GM19463 (cell line): ENCODE data around the gene KIAA1958.

ENCODE experiments used
- ATAC-seq: cut with Tn5 transposase; IDR thresholded peaks from one replicate; pipeline ENCODE4 v1.9.1; 2021; ENCODE audit warnings: mild to moderate bottlenecking, moderate library complexity; ENCODE audit not compliant: unreplicated experiment

Gene KIAA1958

GRCh38 chr9:112529316-112529715 is 42.7 kb downstream of the KIAA1958 start:
- no peak for ATAC-seq

DNA sequence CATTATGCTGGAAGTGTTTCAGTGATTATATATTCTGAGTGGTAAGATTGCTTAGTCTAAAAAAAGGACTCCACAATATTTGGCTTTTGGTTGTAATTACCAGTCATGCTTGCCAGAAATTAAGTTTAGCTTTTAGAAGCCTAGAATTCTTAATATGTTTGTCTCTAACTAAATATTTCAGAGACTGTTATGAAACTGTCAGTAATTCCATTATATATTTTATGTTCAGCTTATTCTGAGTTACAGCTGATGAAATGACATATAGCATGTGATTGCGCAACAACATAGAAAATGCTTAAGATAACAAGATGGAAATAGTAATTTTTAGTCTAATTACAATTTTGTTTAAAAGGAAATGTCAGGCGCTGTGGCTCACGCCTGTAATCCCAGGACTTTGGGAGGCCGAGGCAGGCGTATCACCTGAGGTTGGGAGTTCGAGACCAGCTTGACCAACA is 44.2 kb downstream of the KIAA1958 start:
- ATAC-seq = no peak

DNA sequence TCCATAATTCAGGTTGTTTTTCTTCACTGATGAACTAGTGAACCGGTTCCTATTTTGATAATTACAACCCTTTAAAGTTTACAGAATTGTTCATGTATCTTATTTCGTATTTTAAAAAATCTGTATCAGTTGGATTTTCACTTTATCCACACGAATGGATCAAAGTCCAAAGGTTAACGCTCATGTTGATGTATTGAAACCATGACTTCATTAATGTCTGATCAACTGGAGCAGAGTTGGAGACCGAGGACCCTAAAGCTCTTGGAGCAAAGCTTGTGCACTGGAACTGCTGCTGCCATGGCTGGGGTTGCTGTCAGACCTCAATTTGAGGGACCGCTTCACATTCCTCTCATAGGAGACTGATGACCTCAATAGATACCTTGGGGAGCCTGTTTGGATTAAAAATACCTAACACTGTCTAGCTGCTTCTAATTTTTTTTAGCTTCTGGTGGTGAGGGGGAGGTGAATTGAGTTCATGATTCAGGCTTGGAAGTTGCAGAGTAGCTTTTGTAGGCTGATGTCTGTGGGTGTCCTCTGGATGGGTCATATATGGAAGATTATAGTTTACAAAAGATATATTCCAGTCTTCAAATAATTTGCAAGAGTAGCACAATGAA is 45.1 kb downstream of the KIAA1958 start:
- no peak for ATAC-seq

DNA sequence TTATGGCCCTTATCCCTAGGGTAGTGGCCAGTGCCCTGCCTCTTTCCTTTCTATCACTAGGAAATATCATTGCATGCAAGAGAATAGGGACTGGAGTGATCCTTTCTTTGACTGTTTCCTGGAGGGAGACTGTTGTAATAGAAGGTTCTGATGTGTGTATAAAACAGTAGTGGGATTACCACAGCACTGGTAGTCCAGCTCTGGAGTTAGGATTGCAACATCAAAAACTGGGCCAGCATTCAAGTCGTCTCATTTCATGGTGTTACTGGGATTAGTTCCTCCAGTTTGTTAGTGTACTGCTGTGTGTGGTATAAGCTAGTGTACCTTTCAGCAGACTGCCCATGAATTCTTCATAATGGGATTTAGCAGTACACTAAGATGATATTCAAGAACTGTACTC is 45.8 kb downstream of the KIAA1958 start:
- no peak for ATAC-seq

- no peak for ATAC-seq
Observed at GRCh38 chr9:112533660-112534059, 47.0 kb downstream of the KIAA1958 start.

- ATAC-seq = no peak
Observed at GRCh38 chr9:112535301-112535700, 48.7 kb downstream of the KIAA1958 start.

GRCh38 chr9:112535811-112536210 is 49.2 kb downstream of the KIAA1958 start:
- no peak for ATAC-seq

DNA sequence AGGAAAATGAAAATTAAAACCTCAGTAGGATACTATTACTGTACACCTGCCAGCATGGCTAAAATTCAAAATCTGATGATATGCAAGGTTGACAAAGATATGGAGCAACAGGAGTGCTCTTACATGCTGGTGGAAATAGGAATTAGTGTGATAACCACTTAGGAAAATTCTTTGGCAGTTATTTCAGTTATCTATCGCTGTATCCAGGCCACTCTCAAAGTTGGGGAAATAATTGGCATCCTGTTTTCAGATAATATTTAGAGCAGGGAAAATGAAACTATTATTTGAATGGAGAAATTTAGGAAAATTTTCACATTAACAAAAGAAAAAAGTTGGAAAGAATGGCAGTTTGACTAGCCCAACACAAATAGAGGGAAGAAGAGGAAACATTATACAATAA is 50.9 kb downstream of the KIAA1958 start:
- ATAC-seq = no peak

DNA sequence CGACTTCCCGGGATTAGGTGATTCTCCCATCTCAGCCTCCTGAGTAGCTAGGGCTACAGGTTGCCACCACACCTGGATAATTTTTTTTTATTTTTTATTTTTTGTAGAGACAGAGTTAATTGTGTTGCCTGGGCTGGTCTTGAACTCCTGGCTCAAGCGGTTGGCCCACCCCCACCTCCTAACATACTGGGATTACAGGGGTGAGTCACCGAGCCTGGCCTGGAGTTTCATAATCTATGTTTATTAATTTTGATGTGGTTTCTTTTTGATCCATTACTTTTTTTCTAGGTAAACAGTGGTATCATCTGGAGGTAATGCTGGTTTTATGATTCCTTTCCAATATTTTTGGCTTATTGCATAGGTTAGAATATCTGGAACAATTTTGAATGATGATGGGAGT is 54.2 kb downstream of the KIAA1958 start:
- no peak for ATAC-seq

GRCh38 chr9:112541685-112542084 is 55.1 kb downstream of the KIAA1958 start:
- ATAC-seq = no peak

GRCh38 chr9:112542593-112543292 is 56.1 kb downstream of the KIAA1958 start:
- no peak for ATAC-seq

DNA sequence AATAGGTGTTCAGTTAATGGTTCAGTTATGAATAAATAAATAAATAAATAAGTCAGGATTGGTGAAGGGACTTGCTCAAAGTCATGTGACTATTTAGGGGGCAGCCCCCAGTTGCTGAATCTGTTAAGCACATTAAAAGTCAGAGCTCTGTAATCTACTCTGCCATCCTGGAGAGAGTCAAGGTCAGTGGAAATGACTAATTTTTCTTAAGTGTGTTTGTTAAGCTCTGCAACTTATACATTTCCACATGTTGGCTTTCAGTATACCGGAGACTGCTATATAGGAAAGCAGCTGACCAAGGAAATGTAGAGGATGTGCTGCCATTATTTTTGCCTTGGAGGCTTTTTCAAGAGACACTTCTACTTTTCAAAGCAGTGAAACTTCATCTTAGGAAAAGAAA is 57.9 kb downstream of the KIAA1958 start:
- no peak for ATAC-seq

DNA sequence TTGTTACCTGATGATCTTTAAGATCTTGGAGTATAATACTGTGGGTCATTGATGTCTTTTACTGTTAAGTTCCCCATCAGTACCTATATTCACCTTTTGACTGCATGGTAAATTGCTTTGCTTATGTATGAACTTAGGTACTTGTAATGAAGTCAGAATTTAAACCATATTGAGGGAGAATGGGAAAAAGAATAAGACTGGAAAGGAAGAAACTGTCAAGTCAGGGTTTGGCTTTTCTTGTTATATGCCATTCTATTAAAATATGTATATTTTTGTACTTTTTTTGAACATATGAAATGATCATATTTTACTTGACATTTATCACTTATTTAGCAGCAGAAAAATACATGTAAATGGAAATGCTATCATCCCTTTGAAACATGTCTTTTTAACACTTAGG is 58.6 kb downstream of the KIAA1958 start:
- ATAC-seq = no peak

DNA sequence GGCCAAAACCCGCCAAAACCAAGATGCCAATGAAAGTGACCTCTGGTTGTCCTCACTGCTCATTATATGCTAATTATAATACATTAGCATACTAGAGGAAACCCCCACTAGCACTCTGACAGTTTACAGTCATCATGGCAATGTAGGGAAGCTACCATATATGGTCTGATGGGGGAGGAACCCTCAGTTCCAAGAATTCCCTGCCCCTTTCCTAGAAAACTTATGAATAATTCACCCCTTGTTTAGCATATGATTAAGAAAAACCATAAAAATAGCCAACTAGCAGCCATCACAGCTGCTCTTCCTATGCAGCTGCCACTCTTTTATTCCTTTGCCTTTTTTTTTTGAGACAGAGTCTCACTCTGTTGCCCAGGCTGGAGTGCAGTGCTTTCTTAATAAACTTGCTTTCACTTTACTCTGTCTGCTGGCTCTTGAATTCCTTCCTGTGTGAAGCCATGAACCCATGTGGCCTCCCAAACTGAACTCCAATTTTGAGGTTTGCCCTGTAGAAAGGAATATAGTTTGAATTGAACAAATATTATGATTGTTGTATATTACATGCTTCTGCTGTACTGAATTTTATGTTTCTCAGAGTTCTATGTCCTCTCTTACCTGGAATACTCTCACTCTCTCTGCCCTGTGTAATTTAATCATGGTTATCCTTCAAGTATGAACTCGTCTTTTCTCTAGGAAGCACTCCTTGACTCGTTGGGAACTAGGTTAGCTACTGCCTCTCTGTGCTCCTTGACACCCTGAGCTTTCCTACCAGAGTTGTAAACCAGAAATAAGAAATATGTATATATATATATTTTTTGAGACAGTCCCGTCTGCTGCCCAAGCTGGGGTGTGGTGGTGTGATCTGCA is 59.8 kb downstream of the KIAA1958 start:
- ATAC-seq = no peak

GRCh38 chr9:112548051-112548440 is 61.4 kb downstream of the KIAA1958 start:
- no peak for ATAC-seq

GRCh38 chr9:112548836-112549595 is 62.4 kb downstream of the KIAA1958 start:
- no peak for ATAC-seq

GRCh38 chr9:112550531-112550930 is 63.9 kb downstream of the KIAA1958 start:
- no peak for ATAC-seq

GRCh38 chr9:112551641-112552040 is 65.0 kb downstream of the KIAA1958 start:
- no peak for ATAC-seq

DNA sequence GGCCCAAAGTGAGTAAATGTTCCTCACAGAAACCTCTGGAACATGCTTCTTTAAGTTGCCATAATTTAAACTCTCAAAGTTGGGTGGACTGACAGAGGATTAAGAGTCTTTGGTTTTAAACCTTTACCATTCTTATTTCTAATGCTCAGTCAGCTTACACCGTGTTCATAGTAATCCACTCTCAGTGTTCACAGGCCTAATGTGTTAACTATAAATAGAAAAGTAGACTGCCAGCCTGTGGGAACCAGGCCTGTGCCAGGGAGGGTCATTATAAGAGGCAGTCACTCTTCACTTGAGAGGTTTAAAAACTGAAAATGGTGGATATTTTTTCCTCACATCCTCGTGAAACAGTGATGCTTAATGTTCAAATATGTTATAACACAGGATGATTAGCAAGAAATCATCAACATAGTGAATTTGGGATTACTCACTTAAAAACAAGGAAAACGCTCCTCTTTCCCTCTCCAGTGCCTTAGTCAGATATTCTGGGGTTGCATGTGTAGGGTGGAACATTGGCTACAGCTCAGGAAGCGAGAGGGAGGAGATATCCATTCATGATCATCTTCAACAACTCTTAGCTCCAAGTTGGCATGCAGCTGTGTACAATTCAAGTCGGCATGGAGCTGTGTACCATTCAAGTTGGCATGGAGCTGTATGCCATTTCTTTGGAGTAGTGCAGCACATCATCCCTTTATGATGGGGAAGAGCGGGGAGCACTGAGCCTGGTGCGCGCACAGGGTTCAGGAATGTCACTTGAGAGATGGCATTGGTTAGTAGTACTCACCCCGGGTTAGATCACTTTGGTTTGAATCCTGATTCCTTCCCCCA is 65.8 kb downstream of the KIAA1958 start:
- no peak for ATAC-seq

DNA sequence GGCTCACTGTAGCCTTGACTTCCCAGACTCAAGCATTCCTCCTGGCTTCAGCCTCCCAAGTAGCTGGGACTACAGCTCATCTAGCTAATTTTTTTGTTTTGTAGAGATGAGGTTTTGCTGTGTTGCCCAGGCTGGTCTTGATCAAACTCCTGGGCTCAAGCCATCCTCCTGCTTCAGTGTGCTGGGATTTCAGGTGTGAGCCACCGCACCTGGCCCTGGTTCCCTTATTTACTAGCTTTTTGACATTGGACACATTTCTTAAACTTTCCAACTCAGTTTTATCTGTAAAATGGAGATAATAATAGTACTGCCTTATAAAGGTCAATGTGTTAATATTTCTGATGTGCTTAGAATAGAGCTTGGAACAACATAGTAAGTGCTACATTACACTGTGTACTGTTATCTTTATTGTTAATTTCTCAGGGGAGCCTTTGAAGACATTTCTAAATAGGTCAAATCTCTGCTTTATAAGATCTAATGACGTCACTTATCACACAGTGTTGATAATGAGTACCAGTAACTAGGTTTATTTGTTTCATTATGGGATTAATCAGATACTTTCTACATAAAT is 66.7 kb downstream of the KIAA1958 start:
- ATAC-seq = no peak
